ENCODE results near the gene MTUS2. TPM values are rescaled to one million over a fixed set of nuclear protein-coding genes. Genes with fewer than 3 reads are reported as not detected.

Gene MTUS2
- total RNA-seq, 1 experiment from 2014 or later = 1.7 TPM

GRCh38 chr13:28981530-28981929 is 161.4 kb downstream of the MTUS2 start:
- Mint-ChIP-seq H3K4me1 (ENCODE audit: low read depth, unreplicated experiment) (peaks cover 14% of the 10 kb centered on the region), H3K36me3 (ENCODE audit: insufficient read depth, unreplicated experiment) (no peaks in the 10 kb centered on the region), H3K4me3 (ENCODE audit: unreplicated experiment) (no peak overlapping the region), H3K9me3 (ENCODE audit: unreplicated experiment) (no peaks in the 10 kb centered on the region), H3K27ac (ENCODE audit: unreplicated experiment) (no peak overlapping the region), H3K27me3 (ENCODE audit: insufficient read depth, unreplicated experiment) (peaks cover 13% of the 10 kb centered on the region)
- Histone ChIP-seq H3K36me3 (ENCODE audit: control insufficient read depth, insufficient read depth, low read length) (no peaks in the 10 kb centered on the region), H3K4me1 (peaks cover 19% of the 10 kb centered on the region), H3K27me3 (replicated peaks; ENCODE audit: control insufficient read depth, insufficient read depth, low read length) (no peaks in the 10 kb centered on the region), H3K9me3 (no peaks in the 10 kb centered on the region), H3K4me3 (ENCODE audit: low read depth, low read length) (no peak overlapping the region)
- ChIA-PET POLR2A (no interaction called here), CTCF (no interaction called here)
- no peak for TF ChIP-seq CTCF (IDR thresholded peaks at IDR 0.05; ENCODE audit: insufficient read depth in 1 of 2, low read depth in 1 of 2, low read length in 1 of 2, severe bottlenecking in 1 of 2, unreplicated experiment in 1 of 2)
- no TSS peak for BruUV-seq (replicated peaks)
- DNase-seq = no peak
- intact Hi-C loops (cut with micrococcal nuclease; ENCODE audit: unreplicated experiment) = loop anchor here (10.0 kb wide), 1 partner anchor 383 kb away; no protein-coding TSS in a partner anchor

GRCh38 chr13:28983641-28984040 is 163.5 kb downstream of the MTUS2 start:
- TF ChIP-seq CTCF (IDR thresholded peaks at IDR 0.05; ENCODE audit: insufficient read depth in 1 of 2, low read depth in 1 of 2, low read length in 1 of 2, severe bottlenecking in 1 of 2, unreplicated experiment in 1 of 2) = no peak
- Mint-ChIP-seq H3K4me1 (ENCODE audit: low read depth, unreplicated experiment) (peaks cover 14% of the 10 kb centered on the region), H3K36me3 (ENCODE audit: insufficient read depth, unreplicated experiment) (no peaks in the 10 kb centered on the region), H3K4me3 (ENCODE audit: unreplicated experiment) (no peak overlapping the region), H3K27me3 (ENCODE audit: insufficient read depth, unreplicated experiment) (peaks cover 8% of the 10 kb centered on the region), H3K9me3 (ENCODE audit: unreplicated experiment) (no peaks in the 10 kb centered on the region), H3K27ac (ENCODE audit: unreplicated experiment) (no peak overlapping the region)
- Histone ChIP-seq H3K4me3 (ENCODE audit: low read depth, low read length) (no peak overlapping the region), H3K9me3 (no peaks in the 10 kb centered on the region), H3K36me3 (ENCODE audit: control insufficient read depth, insufficient read depth, low read length) (no peaks in the 10 kb centered on the region), H3K4me1 (peaks cover 19% of the 10 kb centered on the region), H3K27me3 (replicated peaks; ENCODE audit: control insufficient read depth, insufficient read depth, low read length) (no peaks in the 10 kb centered on the region)
- DNase-seq = peak in 1 of 2 experiments; percentile 23
- intact Hi-C loops (cut with micrococcal nuclease; ENCODE audit: unreplicated experiment) = loop anchor here (10.0 kb wide), 1 partner anchor 381 kb away; no protein-coding TSS in a partner anchor
- ChIA-PET POLR2A (no interaction called here), CTCF (no interaction called here)
- no TSS peak for BruUV-seq (replicated peaks)

GRCh38 chr13:28984326-28984725 is 164.2 kb downstream of the MTUS2 start:
- Histone ChIP-seq H3K9me3 (no peaks in the 10 kb centered on the region), H3K4me1 (peaks cover 19% of the 10 kb centered on the region), H3K36me3 (ENCODE audit: control insufficient read depth, insufficient read depth, low read length) (no peaks in the 10 kb centered on the region), H3K27me3 (replicated peaks; ENCODE audit: control insufficient read depth, insufficient read depth, low read length) (no peaks in the 10 kb centered on the region), H3K4me3 (ENCODE audit: low read depth, low read length) (no peak overlapping the region)
- ChIA-PET CTCF (no interaction called here), POLR2A (no interaction called here)
- H3K27me3 Mint-ChIP-seq (ENCODE audit: insufficient read depth, unreplicated experiment) = peaks cover 8% of the 10 kb centered on the region
- no peaks in the 10 kb centered on the region for H3K36me3 Mint-ChIP-seq (ENCODE audit: insufficient read depth, unreplicated experiment)
- BruUV-seq (replicated peaks) = no TSS peak
- intact Hi-C loops (cut with micrococcal nuclease; ENCODE audit: unreplicated experiment) = loop anchor here (10.0 kb wide), 1 partner anchor 380 kb away; no protein-coding TSS in a partner anchor
- DNase-seq = no peak
- H3K9me3 Mint-ChIP-seq (ENCODE audit: unreplicated experiment) = no peaks in the 10 kb centered on the region
- no peak for TF ChIP-seq CTCF (IDR thresholded peaks at IDR 0.05; ENCODE audit: insufficient read depth in 1 of 2, low read depth in 1 of 2, low read length in 1 of 2, severe bottlenecking in 1 of 2, unreplicated experiment in 1 of 2)
- H3K27ac Mint-ChIP-seq (ENCODE audit: unreplicated experiment) = no peak overlapping the region
- peaks cover 14% of the 10 kb centered on the region for H3K4me1 Mint-ChIP-seq (ENCODE audit: low read depth, unreplicated experiment)
- no peak overlapping the region for H3K4me3 Mint-ChIP-seq (ENCODE audit: unreplicated experiment)
